ENCODE measurements around the gene GPC5.

DNA sequence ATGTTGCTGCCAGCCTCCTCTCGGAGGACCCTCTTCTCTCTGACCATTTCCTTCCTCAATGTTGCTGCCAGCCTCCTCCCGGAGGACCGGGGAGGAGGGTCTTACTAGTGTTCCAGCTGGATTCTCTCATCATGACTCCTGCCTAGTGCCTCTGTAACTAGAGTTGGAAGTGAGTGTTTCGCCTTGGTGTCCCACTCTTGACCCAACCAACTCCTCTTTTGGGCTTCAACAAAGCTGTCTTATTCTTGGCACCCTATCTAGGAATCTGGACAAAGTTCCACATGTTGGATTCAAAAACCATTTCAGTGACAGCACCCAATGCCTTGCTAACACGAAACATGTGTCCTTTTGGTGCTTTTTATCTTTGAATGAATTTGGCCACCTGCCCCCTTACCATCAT is 165.4 kb downstream of the GPC5 start:
- TF ChIP-seq ARNT (IDR thresholded peaks at IDR 0.05): no peak
- TF ChIP-seq, protein P1, sequence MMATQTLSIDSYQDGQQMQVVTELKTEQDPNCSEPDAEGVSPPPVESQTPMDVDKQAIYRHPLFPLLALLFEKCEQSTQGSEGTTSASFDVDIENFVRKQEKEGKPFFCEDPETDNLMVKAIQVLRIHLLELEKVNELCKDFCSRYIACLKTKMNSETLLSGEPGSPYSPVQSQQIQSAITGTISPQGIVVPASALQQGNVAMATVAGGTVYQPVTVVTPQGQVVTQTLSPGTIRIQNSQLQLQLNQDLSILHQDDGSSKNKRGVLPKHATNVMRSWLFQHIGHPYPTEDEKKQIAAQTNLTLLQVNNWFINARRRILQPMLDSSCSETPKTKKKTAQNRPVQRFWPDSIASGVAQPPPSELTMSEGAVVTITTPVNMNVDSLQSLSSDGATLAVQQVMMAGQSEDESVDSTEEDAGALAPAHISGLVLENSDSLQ (IDR thresholded peaks at IDR 0.05): no peak
- no peak for TF ChIP-seq NFRKB (IDR thresholded peaks at IDR 0.05)
- TF ChIP-seq FOXM1 (IDR thresholded peaks at IDR 0.05; ENCODE audit: borderline replicate concordance): no peak
- no peak for TF ChIP-seq BHLHE40 (IDR thresholded peaks at IDR 0.05; ENCODE audit: borderline replicate concordance)
- TF ChIP-seq FOXA1 (IDR thresholded peaks at IDR 0.05): no peak
- TF ChIP-seq SUZ12 (IDR thresholded peaks at IDR 0.05): no peak

Data from HEK293T (cell line).